Measurements from ENCODE around the gene CCDC138.

DNA sequence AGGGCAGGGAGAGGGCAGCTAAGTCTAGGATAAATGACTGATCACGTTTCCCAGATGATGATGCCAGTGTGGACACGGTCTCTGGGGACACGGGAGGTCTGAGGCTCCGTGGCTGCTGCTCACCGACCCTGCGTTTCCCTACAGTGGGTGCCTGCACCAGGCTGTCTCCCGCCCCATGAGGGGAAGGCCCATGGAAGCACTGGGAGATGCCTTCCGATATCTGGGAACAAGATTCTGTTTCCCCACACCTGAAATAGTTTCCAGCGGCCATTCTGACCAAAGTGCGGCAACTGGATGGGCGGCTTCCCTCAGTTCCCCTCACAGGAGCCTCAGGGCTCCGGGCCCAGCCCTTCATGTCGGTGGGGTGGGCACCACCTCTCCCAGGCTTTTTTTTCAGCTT lies 119.3 kb downstream of the CCDC138 start:
- TF ChIP-seq POLR2A (IDR thresholded peaks at IDR 0.05) = no peak
- no peak for TF ChIP-seq POLR2AphosphoS5 (IDR thresholded peaks at IDR 0.05)

Measured in gastroesophageal sphincter (tissue), 2 donors.